ENCODE data around the gene SLC43A2. TPM values are rescaled to one million over a fixed set of nuclear protein-coding genes. Genes with fewer than 3 reads are reported as not detected.

SLC43A2 gene
- total and polyA plus RNA-seq, 2 of the 13 experiments (the other 11 are each of a cell fraction or from before 2014, with no cell fraction given) = 7.3 to 20.0 TPM

- no peak for TF ChIP-seq ZHX2 (IDR thresholded peaks at IDR 0.05; ENCODE audit: low read depth)
- no peak for TF ChIP-seq ZHX2 (CRISPR knock-in tag; IDR thresholded peaks at IDR 0.05; ENCODE audit: borderline replicate concordance)
- no peak for TF ChIP-seq ZNF577 (CRISPR knock-in tag; IDR thresholded peaks at IDR 0.05; ENCODE audit: borderline replicate concordance, low read depth)
- no peak for TF ChIP-seq HNRNPUL1 (IDR thresholded peaks at IDR 0.05; ENCODE audit: low read depth, low read length)
- no peak; the same call in 1 of the 2 replicates for TF ChIP-seq FOXK1 (CRISPR knock-in tag; IDR thresholded peaks at IDR 0.05; ENCODE audit: borderline replicate concordance, low read depth)
- TF ChIP-seq CHCHD3 (CRISPR knock-in tag; IDR thresholded peaks at IDR 0.05) = no peak
- TF ChIP-seq ESRRA (CRISPR knock-in tag; IDR thresholded peaks at IDR 0.05; ENCODE audit: low read depth) = no peak
- no peak for TF ChIP-seq TOPORS (CRISPR knock-in tag; IDR thresholded peaks at IDR 0.05)
- peak; percentile 73 for TF ChIP-seq MAZ (IDR thresholded peaks at IDR 0.05; ENCODE audit: borderline replicate concordance, low read depth, low read length)
- peak; percentile 64 for TF ChIP-seq MAZ (CRISPR knock-in tag; IDR thresholded peaks at IDR 0.05; ENCODE audit: low read depth)
- no peak for TF ChIP-seq NFKB2 (CRISPR knock-in tag; IDR thresholded peaks at IDR 0.05; ENCODE audit: borderline replicate concordance)
- peak; percentile 57; the same call in 1 of the 2 replicates for TF ChIP-seq GATAD1 (CRISPR knock-in tag; IDR thresholded peaks at IDR 0.05)
- TF ChIP-seq ZNF672 (CRISPR knock-in tag; IDR thresholded peaks at IDR 0.05) = no peak
- no peak for TF ChIP-seq ZFP41 (CRISPR knock-in tag; IDR thresholded peaks at IDR 0.05; ENCODE audit: borderline replicate concordance)
- peak; percentile 16; the same call in 1 of the 2 replicates for TF ChIP-seq TBP (CRISPR knock-in tag; IDR thresholded peaks at IDR 0.05)
- no peak for TF ChIP-seq SIX4 (CRISPR knock-in tag; IDR thresholded peaks at IDR 0.05)
- no peak for TF ChIP-seq ZNF530 (CRISPR knock-in tag; IDR thresholded peaks at IDR 0.05; ENCODE audit: low read depth)
- TF ChIP-seq ZNF260 (CRISPR knock-in tag; IDR thresholded peaks at IDR 0.05; ENCODE audit: borderline replicate concordance, low read depth) = no peak
- TF ChIP-seq MIER3 (CRISPR knock-in tag; IDR thresholded peaks at IDR 0.05; ENCODE audit: borderline replicate concordance) = peak; percentile 76; the same call in 1 of the 2 replicates
- no peak; the same call in 1 of the 2 replicates for TF ChIP-seq BCL3 (CRISPR knock-in tag; IDR thresholded peaks at IDR 0.05)
- TF ChIP-seq MNT (IDR thresholded peaks at IDR 0.05) = no peak
Observed at GRCh38 chr17:1648963-1649843, 20.6 kb upstream of the SLC43A2 start (continued).

Measured in HepG2 (cell line).